Measurements from ENCODE around the gene SLC9A8. TPM values are rescaled to one million over a fixed set of nuclear protein-coding genes. Genes with fewer than 3 reads are reported as not detected.

The SLC9A8 gene
- total RNA-seq, 1 experiment from 2014 or later, result 6.5 TPM

DNA sequence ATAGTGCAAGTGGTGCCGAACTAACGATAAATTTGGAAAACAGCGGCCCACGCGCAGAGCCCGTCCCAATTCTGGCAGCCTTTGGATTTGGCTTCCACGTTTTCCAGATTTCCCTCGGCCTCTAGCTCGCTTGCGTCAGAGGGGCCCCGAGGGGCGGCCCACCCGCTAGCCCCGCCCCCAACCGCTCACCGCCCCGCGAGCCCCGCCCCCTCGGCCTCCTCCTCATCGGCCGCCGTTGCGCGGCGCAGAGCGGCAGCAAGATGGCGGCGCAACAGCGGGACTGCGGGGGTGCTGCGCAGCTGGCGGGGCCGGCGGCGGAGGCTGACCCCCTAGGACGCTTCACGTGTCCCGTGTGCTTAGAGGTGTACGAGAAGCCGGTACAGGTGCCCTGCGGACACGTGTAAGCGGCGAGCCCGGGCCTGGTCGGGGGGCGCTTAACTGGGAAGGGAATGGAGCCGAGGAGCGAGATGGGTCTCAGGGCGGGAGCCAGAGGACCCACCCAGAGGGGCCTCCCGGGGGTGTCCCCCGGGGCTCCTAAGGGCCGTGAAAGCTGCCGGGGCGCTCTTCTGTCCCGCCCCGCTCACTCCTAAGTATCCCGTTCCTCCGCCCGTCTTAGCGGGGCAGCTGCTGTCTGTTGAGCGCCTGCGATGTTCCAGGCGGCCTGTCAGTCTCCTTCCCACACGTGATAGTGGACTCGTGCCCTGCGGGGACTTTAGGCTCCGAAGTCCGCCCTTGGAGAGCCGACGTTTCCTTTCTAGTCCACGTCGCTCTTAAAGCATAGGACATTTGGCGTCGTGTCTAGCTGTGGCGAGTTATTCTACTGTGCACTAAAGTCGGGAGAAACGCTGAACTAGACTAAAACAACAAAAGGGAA, 123.8 kb downstream of the SLC9A8 start, which contains the start of gene RNF114 (continued):
- TF ChIP-seq, protein P1, sequence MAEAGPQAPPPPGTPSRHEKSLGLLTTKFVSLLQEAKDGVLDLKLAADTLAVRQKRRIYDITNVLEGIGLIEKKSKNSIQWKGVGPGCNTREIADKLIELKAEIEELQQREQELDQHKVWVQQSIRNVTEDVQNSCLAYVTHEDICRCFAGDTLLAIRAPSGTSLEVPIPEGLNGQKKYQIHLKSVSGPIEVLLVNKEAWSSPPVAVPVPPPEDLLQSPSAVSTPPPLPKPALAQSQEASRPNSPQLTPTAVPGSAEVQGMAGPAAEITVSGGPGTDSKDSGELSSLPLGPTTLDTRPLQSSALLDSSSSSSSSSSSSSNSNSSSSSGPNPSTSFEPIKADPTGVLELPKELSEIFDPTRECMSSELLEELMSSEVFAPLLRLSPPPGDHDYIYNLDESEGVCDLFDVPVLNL (CRISPR knock-in tag; IDR thresholded peaks at IDR 0.05; ENCODE audit: borderline replicate concordance, low read depth), result no peak
- TF ChIP-seq NR2C2 (CRISPR knock-in tag; IDR thresholded peaks at IDR 0.05), result no peak
- no peak for TF ChIP-seq NR3C1 (CRISPR knock-in tag; conservative IDR thresholded peaks at IDR 0.05; ENCODE audit: low read depth)
- TF ChIP-seq ELF4 (CRISPR knock-in tag; IDR thresholded peaks at IDR 0.05; ENCODE audit: low read depth), result 0 out of 2 replicates have a peak, but pooled peaks have one; percentile 37
- peak; percentile 88 for TF ChIP-seq SP1 (CRISPR knock-in tag; conservative IDR thresholded peaks at IDR 0.05)
- no peak for TF ChIP-seq ZNF232 (CRISPR knock-in tag; IDR thresholded peaks at IDR 0.05)
- peak; percentile 48; the same call in 1 of the 2 replicates for TF ChIP-seq ZNF423 (CRISPR knock-in tag; IDR thresholded peaks at IDR 0.05)
- TF ChIP-seq ZNF671 (CRISPR knock-in tag; IDR thresholded peaks at IDR 0.05), result no peak
- no peak for TF ChIP-seq ZNF263 (CRISPR knock-in tag; IDR thresholded peaks at IDR 0.05; ENCODE audit: low read depth)
- 0 out of 2 replicates have a peak, but pooled peaks have one; percentile 29 for TF ChIP-seq FOXP1 (CRISPR knock-in tag; IDR thresholded peaks at IDR 0.05; ENCODE audit: borderline replicate concordance)
- no peak for TF ChIP-seq ZNF219 (CRISPR knock-in tag; IDR thresholded peaks at IDR 0.05; ENCODE audit: borderline replicate concordance)
- TF ChIP-seq NR1H2 (CRISPR knock-in tag; IDR thresholded peaks at IDR 0.05), result no peak
- no peak for TF ChIP-seq CDX4 (CRISPR knock-in tag; IDR thresholded peaks at IDR 0.05; ENCODE audit: borderline replicate concordance)
- TF ChIP-seq, protein P2, sequence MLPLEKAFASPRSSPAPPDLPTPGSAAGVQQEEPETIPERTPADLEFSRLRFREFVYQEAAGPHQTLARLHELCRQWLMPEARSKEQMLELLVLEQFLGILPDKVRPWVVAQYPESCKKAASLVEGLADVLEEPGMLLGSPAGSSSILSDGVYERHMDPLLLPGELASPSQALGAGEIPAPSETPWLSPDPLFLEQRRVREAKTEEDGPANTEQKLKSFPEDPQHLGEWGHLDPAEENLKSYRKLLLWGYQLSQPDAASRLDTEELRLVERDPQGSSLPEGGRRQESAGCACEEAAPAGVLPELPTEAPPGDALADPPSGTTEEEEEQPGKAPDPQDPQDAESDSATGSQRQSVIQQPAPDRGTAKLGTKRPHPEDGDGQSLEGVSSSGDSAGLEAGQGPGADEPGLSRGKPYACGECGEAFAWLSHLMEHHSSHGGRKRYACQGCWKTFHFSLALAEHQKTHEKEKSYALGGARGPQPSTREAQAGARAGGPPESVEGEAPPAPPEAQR (CRISPR knock-in tag; IDR thresholded peaks at IDR 0.05), result no peak
- no peak for TF ChIP-seq IRF1 (CRISPR knock-in tag; IDR thresholded peaks at IDR 0.05)
- TF ChIP-seq ATF1 (CRISPR knock-in tag; IDR thresholded peaks at IDR 0.05), result no peak
- TF ChIP-seq, protein P3, sequence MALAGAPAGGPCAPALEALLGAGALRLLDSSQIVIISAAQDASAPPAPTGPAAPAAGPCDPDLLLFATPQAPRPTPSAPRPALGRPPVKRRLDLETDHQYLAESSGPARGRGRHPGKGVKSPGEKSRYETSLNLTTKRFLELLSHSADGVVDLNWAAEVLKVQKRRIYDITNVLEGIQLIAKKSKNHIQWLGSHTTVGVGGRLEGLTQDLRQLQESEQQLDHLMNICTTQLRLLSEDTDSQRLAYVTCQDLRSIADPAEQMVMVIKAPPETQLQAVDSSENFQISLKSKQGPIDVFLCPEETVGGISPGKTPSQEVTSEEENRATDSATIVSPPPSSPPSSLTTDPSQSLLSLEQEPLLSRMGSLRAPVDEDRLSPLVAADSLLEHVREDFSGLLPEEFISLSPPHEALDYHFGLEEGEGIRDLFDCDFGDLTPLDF (CRISPR knock-in tag; IDR thresholded peaks at IDR 0.05), result no peak
- TF ChIP-seq, protein P4, sequence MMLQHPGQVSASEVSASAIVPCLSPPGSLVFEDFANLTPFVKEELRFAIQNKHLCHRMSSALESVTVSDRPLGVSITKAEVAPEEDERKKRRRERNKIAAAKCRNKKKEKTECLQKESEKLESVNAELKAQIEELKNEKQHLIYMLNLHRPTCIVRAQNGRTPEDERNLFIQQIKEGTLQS (CRISPR knock-in tag; conservative IDR thresholded peaks at IDR 0.05), result no peak
- no peak for TF ChIP-seq SOX15 (CRISPR knock-in tag; IDR thresholded peaks at IDR 0.05)
- TF ChIP-seq, protein P5, sequence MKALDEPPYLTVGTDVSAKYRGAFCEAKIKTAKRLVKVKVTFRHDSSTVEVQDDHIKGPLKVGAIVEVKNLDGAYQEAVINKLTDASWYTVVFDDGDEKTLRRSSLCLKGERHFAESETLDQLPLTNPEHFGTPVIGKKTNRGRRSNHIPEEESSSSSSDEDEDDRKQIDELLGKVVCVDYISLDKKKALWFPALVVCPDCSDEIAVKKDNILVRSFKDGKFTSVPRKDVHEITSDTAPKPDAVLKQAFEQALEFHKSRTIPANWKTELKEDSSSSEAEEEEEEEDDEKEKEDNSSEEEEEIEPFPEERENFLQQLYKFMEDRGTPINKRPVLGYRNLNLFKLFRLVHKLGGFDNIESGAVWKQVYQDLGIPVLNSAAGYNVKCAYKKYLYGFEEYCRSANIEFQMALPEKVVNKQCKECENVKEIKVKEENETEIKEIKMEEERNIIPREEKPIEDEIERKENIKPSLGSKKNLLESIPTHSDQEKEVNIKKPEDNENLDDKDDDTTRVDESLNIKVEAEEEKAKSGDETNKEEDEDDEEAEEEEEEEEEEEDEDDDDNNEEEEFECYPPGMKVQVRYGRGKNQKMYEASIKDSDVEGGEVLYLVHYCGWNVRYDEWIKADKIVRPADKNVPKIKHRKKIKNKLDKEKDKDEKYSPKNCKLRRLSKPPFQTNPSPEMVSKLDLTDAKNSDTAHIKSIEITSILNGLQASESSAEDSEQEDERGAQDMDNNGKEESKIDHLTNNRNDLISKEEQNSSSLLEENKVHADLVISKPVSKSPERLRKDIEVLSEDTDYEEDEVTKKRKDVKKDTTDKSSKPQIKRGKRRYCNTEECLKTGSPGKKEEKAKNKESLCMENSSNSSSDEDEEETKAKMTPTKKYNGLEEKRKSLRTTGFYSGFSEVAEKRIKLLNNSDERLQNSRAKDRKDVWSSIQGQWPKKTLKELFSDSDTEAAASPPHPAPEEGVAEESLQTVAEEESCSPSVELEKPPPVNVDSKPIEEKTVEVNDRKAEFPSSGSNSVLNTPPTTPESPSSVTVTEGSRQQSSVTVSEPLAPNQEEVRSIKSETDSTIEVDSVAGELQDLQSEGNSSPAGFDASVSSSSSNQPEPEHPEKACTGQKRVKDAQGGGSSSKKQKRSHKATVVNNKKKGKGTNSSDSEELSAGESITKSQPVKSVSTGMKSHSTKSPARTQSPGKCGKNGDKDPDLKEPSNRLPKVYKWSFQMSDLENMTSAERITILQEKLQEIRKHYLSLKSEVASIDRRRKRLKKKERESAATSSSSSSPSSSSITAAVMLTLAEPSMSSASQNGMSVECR (CRISPR knock-in tag; IDR thresholded peaks at IDR 0.05; ENCODE audit: borderline replicate concordance), result peak; percentile 23; the same call in 1 of the 2 replicates
- no peak for TF ChIP-seq ZBTB43 (CRISPR knock-in tag; IDR thresholded peaks at IDR 0.05)
